ENCODE data around the gene TBC1D10B. TPM values are rescaled to one million over a fixed set of nuclear protein-coding genes. Genes with fewer than 3 reads are reported as not detected.
A peak's percentile ranks its signal among the peaks of the same experiment; 100 is the strongest.

The TBC1D10B gene
- total RNA-seq, 1 experiment from 2014 or later, result 49.2 TPM

DNA sequence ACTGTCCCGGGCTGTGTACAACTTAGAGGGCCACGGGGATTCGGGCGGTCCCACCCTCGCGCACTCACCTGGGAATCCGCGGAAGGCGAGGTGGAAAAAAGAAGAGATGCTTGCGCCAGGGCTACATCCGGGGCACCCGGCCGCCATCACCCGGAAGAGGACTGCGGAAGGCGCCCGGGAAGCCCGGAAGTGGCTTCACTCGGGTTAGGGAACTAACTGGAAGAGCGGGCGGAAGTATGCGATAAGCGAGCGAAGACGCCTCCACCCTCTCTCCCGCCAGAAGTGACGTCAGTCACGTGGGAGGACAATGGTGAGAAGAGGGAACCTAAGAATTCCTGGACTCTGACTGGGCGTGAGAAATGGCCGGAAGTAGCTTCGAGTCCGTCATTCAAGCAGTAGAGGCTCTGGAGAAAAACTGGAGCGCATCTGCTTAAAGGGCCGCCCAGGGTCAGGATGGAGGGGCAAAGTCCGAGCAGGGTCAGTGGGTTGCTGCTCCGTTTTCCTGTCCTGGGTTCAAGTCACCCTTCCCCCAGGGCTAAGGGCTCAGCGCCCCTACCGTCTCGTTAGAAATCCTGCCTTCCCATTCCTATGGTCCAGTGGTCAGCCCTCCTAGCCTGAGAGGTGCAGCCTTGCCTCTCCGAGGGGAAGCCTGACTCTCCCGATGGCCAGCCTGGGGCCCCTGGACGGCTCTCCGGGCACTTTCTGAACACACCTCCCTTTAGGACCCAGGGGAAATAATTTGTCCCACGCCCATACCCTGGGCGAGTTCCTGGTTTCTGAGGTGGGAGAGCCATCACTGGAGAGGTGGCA lies 14.9 kb downstream of the TBC1D10B start, which contains the start of gene CD2BP2 (continued):
- 0 out of 6 replicates have a peak, but pooled peaks of 1 of the 3 experiments have one; percentile 18 for TF ChIP-seq CTCF (IDR thresholded peaks at IDR 0.05 in 2 of 3, conservative IDR thresholded peaks at IDR 0.05 in 1 of 3; ENCODE audit: borderline replicate concordance in 1 of 3, insufficient read depth in 1 of 3, low read depth in 2 of 3, low read length in 2 of 3)
- TF ChIP-seq EGR1 (IDR thresholded peaks at IDR 0.05; ENCODE audit: low read depth), result peak; percentile 92

- peaks cover 34% of the 10 kb centered on the region for H3K79me2 ChIP-seq (ENCODE audit: insufficient read depth, low read length)
- no peak overlapping the region for H2AFZ ChIP-seq (ENCODE audit: low read depth, low read length, poor library complexity, severe bottlenecking)
- no peaks in the 10 kb centered on the region for H3K9me2 ChIP-seq (ENCODE audit: insufficient read depth)
- intact Hi-C loops (cut with micrococcal nuclease), result loop anchor here (1.0 kb wide), 1 partner anchor 41 kb away; the partner anchor contains the start of gene ZNF48
- peak overlapping the region; percentile 74 for H3K4me2 ChIP-seq (ENCODE audit: low read length)
- H3K36me3 ChIP-seq (ENCODE audit: control insufficient read depth in 1 of 2, insufficient read depth in 2 of 2, low read length in 2 of 2), result peaks cover 12 to 55% of the 10 kb centered on the region in 2 experiments; a peak in 2 of 4 replicates
- H3K4me3 ChIP-seq (replicated peaks in 1 of 2; ENCODE audit: low read depth in 1 of 2, low read length in 2 of 2), result peak overlapping the region; percentile 86 to 92
- no peak for DNase-seq (ENCODE audit: low read depth, low spot score)
- ChIA-PET RAD21 (ENCODE audit: low non-redundant PET in 1 of 2, low total read pairs in 2 of 2, uncharacterized antibody in 2 of 2, unreplicated experiment in 2 of 2) (interaction anchor here (1.0 to 1.2 kb wide), 2 partner anchors 41 to 75 kb away, joined by 3 to 4 read pairs; partner anchors contain the start of genes DCTPP1 (in 1 of the 2) and ZNF48 (in 1 of the 2)), POLR2A (interaction anchor here (2.5 kb wide), 1 partner anchor 16 kb away, joined by 15 read pairs; the partner anchor contains the start of gene TBC1D10B), CTCF (interaction anchor here (0.6 to 2.0 kb wide), 4 partner anchors 10 to 242 kb away, joined by 3 to 10 read pairs (median 6); partner anchors contain the start of gene TBC1D10B)
- no peaks in the 10 kb centered on the region for H4K20me1 ChIP-seq (ENCODE audit: insufficient read depth)
- H3K27ac ChIP-seq (ENCODE audit: low read depth, low read length), result peak overlapping the region; percentile 92
- peak; percentile 53; the same call in 1 of the 2 replicates for TF ChIP-seq ZFX (IDR thresholded peaks at IDR 0.05)
- TF ChIP-seq, protein P1, sequence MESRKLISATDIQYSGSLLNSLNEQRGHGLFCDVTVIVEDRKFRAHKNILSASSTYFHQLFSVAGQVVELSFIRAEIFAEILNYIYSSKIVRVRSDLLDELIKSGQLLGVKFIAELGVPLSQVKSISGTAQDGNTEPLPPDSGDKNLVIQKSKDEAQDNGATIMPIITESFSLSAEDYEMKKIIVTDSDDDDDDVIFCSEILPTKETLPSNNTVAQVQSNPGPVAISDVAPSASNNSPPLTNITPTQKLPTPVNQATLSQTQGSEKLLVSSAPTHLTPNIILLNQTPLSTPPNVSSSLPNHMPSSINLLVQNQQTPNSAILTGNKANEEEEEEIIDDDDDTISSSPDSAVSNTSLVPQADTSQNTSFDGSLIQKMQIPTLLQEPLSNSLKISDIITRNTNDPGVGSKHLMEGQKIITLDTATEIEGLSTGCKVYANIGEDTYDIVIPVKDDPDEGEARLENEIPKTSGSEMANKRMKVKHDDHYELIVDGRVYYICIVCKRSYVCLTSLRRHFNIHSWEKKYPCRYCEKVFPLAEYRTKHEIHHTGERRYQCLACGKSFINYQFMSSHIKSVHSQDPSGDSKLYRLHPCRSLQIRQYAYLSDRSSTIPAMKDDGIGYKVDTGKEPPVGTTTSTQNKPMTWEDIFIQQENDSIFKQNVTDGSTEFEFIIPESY (IDR thresholded peaks at IDR 0.05; ENCODE audit: extremely low read depth, insufficient replicate concordance, low read length), result no peak
- peak; percentile 34; the same call in 1 of the 2 replicates for TF ChIP-seq SIN3A (IDR thresholded peaks at IDR 0.05; ENCODE audit: low read depth)
- TF ChIP-seq FOSL1 (IDR thresholded peaks at IDR 0.05; ENCODE audit: low read depth), result no peak
- TF ChIP-seq TCF7L2 (IDR thresholded peaks at IDR 0.05; ENCODE audit: borderline replicate concordance, extremely low read depth, insufficient read depth, insufficient read length), result no peak
- TSS peak; percentile 70 for BruUV-seq (replicated peaks)
- H3K27me3 ChIP-seq (ENCODE audit: insufficient read depth, low read length), result no peaks in the 10 kb centered on the region
- peaks cover 39 to 54% of the 10 kb centered on the region in 2 experiments for H3K4me1 ChIP-seq (ENCODE audit: control insufficient read depth in 1 of 2, insufficient read depth in 2 of 2, low read length in 2 of 2)
- H3K9ac ChIP-seq (ENCODE audit: low read length), result peak overlapping the region; percentile 99
- no peaks in the 10 kb centered on the region for H3K9me3 ChIP-seq (ENCODE audit: control insufficient read depth in 1 of 2, insufficient read depth in 1 of 2, low read depth in 1 of 2, low read length in 2 of 2)
- peak; percentile 33 for ATAC-seq
These were observed 15.7 kb downstream of the TBC1D10B start for GRCh38 chr16:30354423-30355143.
